Measurements from ENCODE around the gene GCNT3. TPM values are rescaled to one million over a fixed set of nuclear protein-coding genes. Genes with fewer than 3 reads are reported as not detected.

The GCNT3 gene, protein sequence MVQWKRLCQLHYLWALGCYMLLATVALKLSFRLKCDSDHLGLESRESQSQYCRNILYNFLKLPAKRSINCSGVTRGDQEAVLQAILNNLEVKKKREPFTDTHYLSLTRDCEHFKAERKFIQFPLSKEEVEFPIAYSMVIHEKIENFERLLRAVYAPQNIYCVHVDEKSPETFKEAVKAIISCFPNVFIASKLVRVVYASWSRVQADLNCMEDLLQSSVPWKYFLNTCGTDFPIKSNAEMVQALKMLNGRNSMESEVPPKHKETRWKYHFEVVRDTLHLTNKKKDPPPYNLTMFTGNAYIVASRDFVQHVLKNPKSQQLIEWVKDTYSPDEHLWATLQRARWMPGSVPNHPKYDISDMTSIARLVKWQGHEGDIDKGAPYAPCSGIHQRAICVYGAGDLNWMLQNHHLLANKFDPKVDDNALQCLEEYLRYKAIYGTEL
- polyA plus RNA-seq (2014; cell fraction: cytosol; rRNA removed): not detected in 2 replicates
- polyA plus RNA-seq (2014; cell fraction: nucleus; rRNA removed): not detected in 2 replicates

DNA sequence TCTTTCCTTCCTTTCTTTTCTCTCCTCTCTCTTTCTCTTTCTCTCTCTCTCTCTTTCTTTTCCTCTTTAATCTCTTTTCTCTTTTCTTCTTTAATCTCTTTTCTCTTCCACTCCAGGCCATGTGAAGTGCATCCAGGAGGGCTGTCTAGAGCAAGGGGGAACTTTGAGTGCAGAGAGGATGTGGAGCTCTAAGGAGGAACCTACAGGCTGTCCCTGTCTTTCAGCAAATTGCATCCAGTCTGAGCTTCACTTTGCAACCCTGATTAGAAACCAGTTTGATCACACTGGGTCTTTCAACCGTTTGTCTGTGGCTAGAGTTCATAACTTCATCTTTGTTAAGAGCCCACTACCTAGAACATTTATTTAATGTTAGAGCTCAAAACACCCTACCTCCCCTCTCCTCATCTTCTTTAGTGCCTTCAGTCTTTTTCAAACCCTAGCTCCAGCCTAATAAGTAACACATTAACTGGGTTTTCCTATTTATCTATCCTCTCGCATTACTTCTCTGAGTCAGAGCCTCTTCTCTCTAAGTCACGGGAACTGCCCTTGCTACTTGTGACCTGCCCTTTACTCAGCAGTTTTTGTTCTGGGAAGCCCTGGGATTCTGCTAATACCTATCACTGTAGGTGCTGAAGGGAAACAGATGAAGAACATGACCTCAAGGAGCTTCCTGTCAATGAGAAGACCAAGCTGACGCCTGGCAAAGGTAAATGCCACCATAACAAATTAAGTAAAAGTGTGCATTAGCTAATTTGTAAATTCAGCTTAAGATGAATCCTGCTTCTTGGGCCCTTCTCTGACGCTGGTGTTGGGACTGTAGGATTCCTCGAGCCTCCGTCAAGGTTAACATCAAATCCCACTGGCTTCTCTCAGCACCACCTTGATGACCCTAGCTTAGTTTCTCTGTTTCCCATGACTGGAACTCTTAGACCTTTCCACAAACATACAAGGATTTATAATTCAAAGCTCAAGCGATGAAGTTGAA lies at the start of gene GCNT3:
GCNT3 (plus strand) TSS at position 508 of the 985 bp plus-strand sequence. CDS start 6,456 bp downstream, outside the sequence.
- no peak for DNase-seq (ENCODE audit: low spot score)

DNA sequence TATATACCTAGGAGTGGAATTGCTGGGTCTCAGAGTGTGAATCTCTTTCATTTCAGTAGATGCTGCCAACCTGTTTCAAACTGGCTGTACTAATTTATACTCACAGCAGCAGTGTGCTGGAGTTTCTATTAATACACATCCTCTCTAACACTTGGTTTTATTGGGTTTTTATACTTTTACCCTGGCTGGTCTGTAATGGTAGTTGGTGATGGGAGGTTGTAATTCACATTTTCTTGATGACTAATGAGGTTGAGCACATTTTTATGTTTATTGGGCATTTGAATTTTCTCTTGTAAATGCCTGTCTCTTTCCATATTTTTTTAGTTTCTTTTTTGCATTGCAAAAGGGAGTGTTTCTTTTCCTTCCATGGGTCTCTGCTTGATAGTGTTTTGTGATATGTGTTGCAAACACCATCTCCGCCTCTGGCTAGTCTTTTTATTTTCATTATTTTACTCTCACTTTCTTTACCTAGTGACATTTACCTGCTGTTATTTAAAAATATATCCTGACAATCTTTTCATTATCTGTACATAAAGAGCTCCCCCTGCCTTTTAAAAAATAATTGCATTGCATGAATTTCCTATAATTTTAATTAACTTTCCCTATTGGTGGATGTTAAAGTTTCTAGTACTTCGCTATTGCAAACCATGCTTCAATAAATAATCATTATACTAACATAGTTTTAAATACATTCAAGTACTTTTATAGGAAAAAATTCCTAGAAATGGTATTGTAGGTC lies 49.0 kb upstream of the GCNT3 start:
- no peak for DNase-seq (ENCODE audit: low spot score)

DNA sequence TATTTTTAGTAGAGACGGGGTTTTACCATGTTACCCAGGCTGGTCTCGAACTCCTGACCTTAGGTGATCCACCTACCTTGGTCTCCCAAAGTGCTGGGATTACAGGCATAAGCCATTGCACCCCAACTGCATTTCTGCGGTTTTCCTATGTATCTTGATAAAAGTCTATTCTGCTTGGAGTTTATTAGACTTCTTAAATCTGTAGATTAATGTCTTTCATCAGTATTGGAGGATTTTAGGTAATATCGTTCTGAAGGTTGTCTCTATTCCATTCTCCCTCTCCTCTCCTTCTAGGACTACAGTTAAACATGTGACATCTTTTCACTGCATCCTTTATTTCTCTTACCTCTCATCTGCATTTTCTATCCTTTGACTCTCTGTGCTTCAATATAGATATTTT lies 46.3 kb upstream of the GCNT3 start:
- no peak for DNase-seq (ENCODE audit: low spot score)

DNA sequence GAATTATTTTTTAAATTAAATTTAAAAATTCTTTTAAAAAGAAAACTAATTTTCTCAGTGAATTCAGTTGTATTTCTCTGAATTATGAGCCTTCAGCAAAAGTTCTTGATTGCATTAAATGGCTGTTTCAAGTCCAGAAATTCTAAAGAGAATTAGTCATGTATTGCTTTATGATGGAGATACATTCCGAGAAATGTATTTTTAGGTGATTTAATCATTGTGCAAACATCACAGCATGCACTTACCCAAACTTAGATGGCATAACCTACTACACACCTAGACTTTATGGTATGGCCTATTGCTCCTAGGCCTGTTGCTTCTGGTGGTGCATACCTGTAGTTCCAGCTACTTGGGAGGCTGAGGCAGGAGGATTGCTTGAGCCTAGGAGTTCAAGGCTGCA lies 44.3 kb upstream of the GCNT3 start:
- no peak for DNase-seq (ENCODE audit: low spot score)

DNA sequence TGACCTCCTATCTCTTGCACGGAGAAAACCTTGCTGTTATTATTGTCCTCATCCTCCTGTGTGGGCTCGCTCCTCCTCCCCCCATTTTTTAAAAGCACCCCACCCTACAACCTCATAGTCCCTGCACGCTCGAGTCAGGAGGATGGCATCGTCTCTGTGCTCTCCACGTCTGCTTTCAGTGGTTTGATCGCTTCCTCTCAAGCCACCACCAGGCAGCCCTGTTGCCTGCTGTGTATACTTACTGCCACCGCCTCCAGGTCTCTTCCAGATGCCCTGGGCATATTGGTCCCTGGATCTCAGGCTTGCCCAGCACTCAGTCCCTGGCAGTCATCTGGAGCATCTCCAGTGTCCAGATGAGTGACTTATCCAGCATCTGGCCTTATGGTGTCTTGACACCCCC lies 42.1 kb upstream of the GCNT3 start:
- DNase-seq (ENCODE audit: low spot score): no peak

DNA sequence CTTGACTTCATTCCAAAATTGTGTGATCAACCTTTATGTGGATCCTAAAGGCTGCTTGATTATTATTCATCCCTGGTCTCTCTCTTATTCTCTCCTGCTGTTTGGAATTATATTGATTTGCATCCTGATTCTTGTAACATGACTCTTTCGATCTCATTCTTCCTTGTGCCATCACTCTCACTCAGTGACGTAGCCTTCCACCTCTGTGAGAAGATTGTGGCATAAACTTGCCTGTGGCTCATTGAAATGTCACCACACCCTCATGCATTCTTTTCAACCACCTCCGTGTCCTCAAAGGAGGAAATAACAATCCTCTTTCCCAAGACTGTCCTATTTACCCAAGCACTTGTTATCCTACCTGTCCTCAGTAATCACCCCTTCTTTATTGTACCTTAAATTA lies 41.3 kb upstream of the GCNT3 start:
- no peak for DNase-seq (ENCODE audit: low spot score)

DNA sequence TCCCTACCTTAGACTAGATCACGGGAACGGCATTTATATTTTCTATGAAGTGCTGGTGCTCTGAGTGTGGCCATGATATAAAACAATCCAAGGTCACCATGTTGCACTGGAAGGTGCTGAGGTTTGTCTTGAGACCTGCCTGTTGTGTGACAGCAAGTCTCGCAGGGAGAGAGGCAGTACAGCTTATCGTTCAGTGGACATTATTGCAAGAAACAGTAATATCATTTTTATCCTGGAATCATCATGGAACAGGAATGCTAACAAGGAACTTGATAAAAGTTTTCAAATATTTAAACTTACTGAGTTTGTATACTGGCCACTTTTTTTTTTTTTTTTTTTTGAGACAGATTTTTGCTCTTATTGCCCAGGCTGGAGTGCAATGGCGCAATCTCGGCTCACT lies 40.0 kb upstream of the GCNT3 start:
- no peak for DNase-seq (ENCODE audit: low spot score)

DNA sequence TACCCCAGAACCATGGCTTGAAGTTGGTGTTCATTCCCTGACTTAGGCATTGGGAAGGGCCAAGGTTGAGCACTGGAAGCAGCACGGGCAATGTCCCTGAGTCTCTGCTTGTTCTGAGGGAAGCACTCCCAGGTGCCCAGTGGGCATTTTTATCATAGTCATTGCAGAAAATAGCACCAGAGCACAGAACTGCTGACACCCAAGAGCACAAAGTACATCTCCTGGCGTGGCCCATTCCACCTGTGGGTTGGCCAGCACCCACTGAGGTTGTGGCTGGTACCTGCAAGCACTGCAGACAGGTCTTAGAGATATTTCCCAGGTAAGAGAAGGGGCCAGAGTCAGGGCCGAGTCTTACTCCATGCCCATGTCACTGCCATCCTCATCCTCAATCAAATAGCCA lies 28.5 kb upstream of the GCNT3 start:
- DNase-seq (ENCODE audit: low spot score): no peak

DNA sequence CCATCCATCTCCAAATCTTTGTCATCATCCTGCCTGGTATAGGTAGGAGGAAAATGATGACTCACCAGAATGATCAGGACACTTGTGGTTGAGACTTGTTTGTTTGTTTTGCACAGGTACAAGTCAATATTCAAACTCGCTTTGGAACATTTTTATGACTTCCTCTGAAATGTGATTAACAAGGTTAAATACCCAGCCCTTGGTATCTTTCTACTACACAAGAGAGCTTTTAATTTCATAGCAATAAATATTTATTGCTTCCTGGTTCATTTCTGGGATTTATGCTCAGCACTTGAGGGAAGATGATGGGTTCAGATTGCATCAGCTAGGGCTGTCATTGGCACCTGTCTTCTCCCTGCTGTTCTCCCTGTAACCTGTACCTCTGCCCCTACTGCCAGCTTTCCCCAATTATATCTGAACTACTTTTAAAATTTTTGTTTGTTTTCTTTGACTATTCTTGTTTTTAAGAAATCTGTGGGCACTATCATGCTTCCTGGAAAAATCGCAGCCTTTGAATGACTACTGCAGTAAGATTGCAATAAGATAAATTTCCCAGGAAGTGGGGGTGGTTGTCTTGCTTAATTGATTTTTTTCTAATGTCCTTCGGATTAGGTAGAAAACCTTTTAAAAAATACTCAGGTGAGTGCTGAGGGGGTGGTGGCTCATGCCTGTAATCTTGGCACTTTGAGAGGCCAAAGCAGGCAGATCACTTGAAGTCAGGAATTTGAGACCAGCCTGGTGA lies 24.3 kb upstream of the GCNT3 start:
- no peak for DNase-seq (ENCODE audit: low spot score)

DNA sequence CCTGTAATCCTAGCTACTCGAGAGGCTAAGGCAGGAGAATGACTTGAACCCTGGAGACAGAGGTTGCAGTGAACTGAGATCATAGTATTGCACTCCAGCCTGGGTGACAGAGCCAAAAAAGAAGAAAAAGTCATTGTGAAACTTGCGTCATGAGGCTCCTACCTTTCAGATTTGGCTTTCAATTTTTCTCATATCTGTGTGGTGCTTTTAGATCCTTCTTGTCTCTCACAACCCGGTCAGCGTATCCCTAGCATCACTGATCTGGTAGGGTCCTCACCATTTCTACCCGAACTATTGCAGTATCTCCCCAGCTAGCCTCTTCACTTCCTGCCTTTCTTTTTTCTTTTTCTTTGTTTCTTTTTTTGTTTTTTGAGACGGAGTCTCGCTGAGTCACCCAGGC lies 21.6 kb upstream of the GCNT3 start:
- no peak for DNase-seq (ENCODE audit: low spot score)

DNA sequence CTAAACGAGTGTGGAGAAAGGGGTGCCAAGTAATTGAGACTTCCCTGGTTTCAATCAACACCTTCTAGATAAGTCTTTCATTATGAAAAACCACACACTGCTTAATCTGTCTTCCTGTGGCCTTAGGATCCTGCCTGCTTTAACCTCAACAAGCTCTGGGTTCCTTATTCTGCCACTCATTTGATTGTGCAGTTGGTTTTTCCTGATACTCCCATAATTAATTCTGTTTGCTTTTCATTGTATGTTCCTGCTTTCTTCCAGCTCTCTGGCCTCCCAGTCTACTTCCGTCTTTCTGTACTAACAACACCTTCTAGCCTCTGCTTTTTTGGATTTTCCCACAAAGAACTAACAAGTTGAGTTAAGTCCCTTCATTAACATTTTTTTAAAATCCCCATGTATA lies 20.2 kb upstream of the GCNT3 start:
- DNase-seq (ENCODE audit: low spot score): no peak

DNA sequence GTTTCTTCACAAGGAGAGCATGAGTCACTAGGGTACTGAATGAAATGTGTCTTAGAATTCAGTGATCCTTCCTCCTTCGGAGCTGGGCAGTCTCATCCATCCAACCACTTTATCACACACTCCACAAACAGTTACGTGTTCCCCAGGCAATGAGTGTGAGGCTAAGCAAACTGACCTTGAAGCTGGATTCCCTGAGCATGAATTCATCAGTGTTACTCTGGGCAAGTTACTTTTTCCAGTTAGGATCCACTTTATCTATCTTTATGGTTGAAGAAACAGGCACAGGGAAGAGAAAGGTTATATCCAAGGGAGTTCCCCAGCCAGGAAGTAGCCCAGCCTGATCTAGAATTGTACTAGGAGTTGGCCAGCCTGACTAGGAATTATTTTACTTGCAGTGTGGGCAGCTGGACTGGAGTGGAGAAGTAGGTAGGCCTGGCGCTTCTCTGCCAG lies 17.1 kb upstream of the GCNT3 start:
- no peak for DNase-seq (ENCODE audit: low spot score)

DNA sequence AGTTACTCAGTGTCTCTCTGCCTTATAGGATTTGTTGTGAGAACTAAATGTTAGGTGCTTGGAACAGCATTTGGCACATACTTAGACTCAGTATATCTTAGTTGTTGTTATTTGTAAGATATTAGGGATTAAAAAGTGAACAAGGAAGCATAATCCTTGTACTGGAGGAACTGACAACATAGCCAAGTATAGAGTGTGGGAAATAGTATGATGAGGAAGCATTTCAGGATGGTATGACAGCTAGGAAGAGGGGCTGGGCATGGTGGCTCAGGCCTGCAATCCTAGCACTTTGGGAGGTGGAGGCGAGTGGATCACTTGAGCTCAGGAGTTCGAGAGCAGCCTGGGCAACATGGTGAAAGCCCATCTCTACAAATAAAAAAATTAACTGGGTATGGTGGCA lies 16.6 kb upstream of the GCNT3 start:
- DNase-seq (ENCODE audit: low spot score): no peak

DNA sequence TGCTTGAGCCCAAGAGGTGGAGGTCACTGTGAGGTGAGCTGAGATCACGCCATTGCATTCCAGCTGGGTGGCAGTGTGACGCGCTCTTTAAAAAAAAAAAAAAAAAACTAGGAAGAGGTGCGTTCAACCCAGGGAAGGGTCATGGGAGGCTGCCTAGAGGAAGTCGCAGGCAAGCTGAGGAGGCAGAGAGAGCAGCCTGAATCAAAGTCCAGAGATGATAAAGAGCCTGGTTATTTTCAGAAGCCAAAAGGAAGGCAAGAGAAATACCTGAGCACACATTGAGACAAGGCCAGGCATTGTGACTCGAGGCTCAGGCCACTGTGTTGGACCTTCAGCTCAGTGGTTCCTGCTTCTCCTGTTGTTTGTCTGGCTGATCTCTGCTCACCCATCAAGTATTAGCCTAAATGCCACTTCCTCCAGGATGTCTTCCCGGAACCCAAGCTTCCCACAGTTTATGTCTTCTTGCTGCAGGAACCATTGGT lies 16.1 kb upstream of the GCNT3 start:
- DNase-seq (ENCODE audit: low spot score): no peak

DNA sequence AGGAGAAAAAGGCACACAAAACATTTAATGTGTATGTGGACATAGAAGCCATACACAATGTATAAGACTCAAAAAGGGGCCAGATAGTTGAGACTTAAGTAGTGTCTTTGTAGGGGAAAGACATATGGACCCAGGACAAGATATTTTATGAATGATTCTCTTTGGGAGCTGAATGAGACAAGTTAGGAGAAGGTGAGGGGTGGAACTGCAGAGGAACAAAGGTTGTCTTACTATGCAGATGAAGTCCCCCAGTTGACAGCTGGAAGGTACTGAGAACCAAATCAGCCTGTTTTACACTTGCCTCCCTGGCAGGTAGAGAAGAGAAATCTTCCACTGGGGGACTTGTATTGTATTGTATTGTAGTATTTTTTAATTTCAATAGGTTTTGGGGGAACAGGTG lies 14.9 kb upstream of the GCNT3 start:
- DNase-seq (ENCODE audit: low spot score): no peak

DNA sequence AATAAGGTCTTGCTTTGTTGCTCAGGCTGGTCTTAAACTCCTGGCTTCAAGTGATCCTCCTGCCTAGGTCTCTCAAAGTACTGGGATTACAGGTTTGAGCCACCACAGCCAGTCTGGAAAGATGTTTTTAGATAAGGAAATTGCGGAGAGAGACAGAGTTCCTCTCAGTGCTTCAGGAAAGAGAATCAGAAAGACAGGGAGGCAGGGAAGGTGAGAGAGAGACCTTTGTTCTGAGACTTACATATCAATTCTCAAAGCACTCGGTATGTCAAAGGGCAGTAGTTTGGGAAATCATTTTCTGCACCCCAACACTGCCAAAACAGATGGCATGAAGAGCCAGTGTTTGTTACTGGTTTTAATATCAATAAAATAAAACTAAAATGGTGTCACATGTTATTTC lies 13.1 kb upstream of the GCNT3 start:
- DNase-seq (ENCODE audit: low spot score): no peak

DNA sequence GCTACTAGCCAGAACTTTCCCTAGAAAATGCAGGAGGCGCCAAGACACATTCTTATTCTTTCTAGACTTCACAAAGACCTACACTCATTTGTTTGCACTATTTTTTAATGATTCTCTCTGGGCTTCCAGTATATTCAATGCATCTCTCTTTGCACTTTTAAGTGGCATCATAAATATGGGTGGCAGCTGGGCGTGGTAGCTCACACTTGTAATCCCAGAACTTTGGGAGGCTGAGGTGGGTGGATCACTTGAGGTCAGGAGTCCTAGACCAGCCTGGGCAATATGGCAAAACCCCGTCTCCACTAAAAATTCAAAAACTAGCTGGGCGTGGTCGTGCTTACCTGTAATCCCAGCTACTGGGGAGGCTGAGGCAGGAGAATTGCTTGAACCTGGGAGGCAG lies 5.6 kb upstream of the GCNT3 start:
- DNase-seq (ENCODE audit: low spot score): no peak

DNA sequence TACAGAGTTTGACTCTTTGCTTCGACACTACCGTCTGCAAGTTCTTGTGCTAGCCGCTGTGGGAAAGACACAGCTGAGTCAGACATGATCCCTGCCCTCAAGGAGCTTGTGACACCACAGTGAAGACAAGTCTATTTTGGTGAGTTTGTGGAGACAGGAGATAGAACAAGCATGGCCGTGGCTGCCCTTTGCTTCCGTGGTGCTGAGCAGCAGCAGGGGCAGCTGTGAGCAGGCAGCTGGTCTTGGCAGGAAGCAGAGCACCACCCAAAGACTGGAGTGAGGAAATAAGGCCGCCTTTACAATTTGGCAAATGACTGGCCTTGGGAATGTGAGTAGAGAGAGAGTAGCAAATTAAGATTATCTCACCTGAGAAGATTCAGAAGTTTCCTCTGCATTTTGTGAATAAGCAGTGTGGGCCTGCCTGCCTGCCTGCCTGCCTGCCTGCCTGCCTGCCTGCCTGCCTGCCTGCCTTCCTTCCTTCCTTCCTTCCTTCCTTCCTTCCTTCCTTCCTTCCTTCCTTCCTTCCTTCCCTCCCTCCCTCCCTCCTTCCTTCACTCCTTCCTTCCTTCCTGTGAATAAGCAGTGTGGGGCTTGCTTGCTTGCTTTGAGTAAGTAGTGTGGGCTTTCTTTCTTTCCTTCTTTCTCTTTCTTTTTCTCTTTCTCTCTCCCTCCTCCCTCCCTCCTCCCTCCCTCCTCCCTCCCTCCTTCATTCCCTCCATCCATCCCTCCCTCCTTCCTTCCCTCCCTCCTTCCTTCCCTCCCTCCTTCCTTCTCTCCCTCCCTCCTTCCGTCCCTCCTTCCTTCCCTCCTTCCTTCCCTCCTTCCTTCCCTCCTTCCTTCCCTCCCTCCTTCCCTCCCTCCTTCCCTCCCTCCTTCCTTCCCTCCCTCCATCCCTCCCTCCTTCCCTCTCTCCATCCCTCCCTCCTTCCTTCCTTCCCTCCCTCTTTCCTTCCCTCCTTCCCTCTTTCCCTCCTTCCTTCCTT lies 1.6 kb upstream of the GCNT3 start:
- DNase-seq (ENCODE audit: low spot score): no peak

DNA sequence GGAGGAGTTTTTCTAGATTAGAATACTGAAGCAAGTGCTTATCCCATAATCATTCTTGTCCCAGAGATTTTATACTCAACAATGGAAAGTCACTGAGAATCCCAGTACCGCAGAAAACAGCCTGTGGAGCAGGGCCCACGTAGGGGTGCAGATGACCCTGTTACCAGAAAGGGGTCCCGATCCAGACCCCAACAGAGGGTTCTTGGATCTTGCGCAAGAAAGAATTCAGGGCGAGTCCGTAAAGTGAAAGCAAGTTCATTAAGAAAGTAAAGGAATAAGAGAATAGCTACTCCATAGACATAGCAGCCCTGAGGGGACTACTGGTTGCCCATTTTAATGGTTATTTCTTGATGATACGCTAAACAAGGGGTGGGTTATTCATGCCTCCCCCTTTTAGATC lies 2.6 kb downstream of the GCNT3 start:
- DNase-seq (ENCODE audit: low spot score): no peak

DNA sequence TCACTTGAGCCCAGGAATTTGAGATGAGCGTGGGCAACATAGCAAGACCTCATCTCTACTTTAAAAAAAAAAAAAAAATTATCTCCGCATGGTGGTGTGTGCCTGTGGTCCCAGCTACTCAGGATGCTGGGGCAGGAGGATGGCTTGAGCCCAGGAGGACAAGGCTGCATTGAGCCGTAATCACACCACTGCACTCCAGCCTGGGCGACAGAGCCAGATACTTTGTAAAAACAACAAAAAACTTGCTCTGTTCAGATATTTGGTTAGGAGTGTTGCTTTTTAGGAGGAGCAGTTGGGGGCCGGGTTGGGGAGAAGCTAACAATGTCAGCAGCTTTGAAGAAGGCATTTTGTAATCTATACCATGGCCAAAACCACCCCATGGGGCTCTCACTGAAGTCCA lies 4.1 kb downstream of the GCNT3 start:
- no peak for DNase-seq (ENCODE audit: low spot score)
